Glutamatergic neuron (in vitro differentiated cells): Measurements from ENCODE around the gene APOBEC3G. TPM values are rescaled to one million over a fixed set of nuclear protein-coding genes. Genes with fewer than 3 reads are reported as not detected.

Experiments
- DNase-seq: peaks from one replicate; pipeline ENCODE4 v3.0.0; 2022
- H3K27ac Mint-ChIP-seq: one replicate; pipeline ENCODE4 v1.8.0; 2020; ENCODE audit warnings: mild to moderate bottlenecking, mixed read lengths, inconsistent platforms; ENCODE audit not compliant: unreplicated experiment
- H3K27me3 Mint-ChIP-seq: one replicate; pipeline ENCODE4 v1.8.0; 2020; ENCODE audit warnings: mild to moderate bottlenecking, moderate library complexity, mixed read lengths, inconsistent platforms; ENCODE audit not compliant: unreplicated experiment
- H3K36me3 Mint-ChIP-seq: one replicate; pipeline ENCODE4 v1.8.0; 2020; ENCODE audit warnings: mild to moderate bottlenecking, mixed read lengths, inconsistent platforms; ENCODE audit not compliant: unreplicated experiment
- H3K4me1 Mint-ChIP-seq: one replicate; pipeline ENCODE4 v1.8.0; 2020; ENCODE audit warnings: mild to moderate bottlenecking, low read depth, mixed read lengths, inconsistent platforms; ENCODE audit not compliant: unreplicated experiment
- H3K4me3 Mint-ChIP-seq: one replicate; pipeline ENCODE4 v1.8.0; 2020; ENCODE audit warnings: mild to moderate bottlenecking, mixed read lengths, inconsistent platforms; ENCODE audit not compliant: unreplicated experiment
- H3K9me3 Mint-ChIP-seq: one replicate; pipeline ENCODE4 v1.8.0; 2020; ENCODE audit warnings: mild to moderate bottlenecking, moderate library complexity, mixed read lengths, inconsistent platforms; ENCODE audit not compliant: unreplicated experiment
- total RNA-seq: library from RNA; stranded (reverse); fragmentation: NEBNext Ultra II Directional; extraction: Animal tissue kit (Norgen Biotek cat#: 25700); gene quantifications from one replicate; pipeline ENCODE4 v1.2.1, GENCODE V29; 2021; ENCODE audit not compliant: unreplicated experiment
- TF ChIP-seq, protein P1 (sequence below): fragments of 200-600 bp; sonication (generic); IDR thresholded peaks from one replicate; pipeline ENCODE4 v1.5.0; 2021; ENCODE audit not compliant: partially characterized antibody, unreplicated experiment

The APOBEC3G gene
- total RNA-seq, 1 donor from 2014 or later: 1.0 TPM

DNA sequence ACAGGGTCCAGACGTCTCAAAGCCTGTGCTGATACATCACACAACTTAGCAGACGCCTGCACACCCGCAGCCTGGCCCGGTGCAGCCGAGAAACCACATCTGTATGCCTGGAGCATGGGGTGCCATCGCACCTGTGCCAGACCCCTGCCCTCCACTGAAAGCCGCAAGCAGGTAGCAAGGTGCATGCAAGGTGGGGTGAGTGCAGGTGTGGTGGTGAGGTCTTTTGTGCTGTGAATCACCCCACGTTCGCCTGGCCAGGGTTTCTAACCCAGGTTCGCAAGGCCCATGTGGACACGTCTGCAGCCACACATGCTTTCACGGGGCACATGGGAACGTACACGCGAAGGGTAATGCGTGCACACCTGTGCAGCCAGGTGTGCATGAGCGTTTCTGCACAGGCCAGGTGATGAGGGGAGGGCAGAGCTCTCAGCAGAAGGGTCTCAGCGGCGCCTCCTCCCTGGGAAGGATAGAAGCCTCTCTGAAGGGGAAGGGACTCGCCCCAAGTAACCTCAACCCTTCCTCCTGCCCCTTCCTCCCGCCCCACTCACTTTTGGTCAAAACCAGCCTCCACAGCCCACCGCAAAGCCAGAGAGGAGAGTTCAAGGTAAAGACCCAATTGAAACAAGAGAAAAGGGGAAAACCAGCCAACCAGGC lies 55.9 kb downstream of the APOBEC3G start:
- no peak overlapping the region for H3K27ac Mint-ChIP-seq
- H3K27me3 Mint-ChIP-seq: peaks cover 12% of the 10 kb centered on the region
- TF ChIP-seq, protein P1, sequence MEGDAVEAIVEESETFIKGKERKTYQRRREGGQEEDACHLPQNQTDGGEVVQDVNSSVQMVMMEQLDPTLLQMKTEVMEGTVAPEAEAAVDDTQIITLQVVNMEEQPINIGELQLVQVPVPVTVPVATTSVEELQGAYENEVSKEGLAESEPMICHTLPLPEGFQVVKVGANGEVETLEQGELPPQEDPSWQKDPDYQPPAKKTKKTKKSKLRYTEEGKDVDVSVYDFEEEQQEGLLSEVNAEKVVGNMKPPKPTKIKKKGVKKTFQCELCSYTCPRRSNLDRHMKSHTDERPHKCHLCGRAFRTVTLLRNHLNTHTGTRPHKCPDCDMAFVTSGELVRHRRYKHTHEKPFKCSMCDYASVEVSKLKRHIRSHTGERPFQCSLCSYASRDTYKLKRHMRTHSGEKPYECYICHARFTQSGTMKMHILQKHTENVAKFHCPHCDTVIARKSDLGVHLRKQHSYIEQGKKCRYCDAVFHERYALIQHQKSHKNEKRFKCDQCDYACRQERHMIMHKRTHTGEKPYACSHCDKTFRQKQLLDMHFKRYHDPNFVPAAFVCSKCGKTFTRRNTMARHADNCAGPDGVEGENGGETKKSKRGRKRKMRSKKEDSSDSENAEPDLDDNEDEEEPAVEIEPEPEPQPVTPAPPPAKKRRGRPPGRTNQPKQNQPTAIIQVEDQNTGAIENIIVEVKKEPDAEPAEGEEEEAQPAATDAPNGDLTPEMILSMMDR: no peak
- no peak overlapping the region for H3K4me3 Mint-ChIP-seq
- no peak for DNase-seq
- peaks cover 14% of the 10 kb centered on the region for H3K4me1 Mint-ChIP-seq
- no peaks in the 10 kb centered on the region for H3K9me3 Mint-ChIP-seq
- H3K36me3 Mint-ChIP-seq: no peaks in the 10 kb centered on the region

DNA sequence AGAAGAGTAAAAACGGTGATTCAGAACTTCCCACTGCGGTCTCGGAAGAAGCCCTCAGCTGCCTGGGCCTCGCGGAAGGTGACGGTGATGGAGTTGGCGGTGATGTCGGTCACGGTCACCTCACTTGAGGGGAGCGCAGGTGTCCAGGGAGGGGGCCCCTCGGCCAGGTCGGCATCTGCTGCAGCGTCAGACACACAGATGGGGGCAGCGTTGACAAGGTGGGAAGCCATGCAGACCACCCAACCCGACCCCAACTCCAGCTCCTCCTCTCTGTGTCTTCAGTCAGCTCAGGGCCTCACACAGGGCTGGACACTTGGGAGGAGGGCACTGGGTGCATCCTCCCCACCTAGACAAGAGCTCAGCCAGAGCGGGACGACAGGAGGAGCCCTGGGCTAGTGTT lies 56.8 kb downstream of the APOBEC3G start:
- H3K4me3 Mint-ChIP-seq: no peak overlapping the region
- no peaks in the 10 kb centered on the region for H3K36me3 Mint-ChIP-seq
- H3K27ac Mint-ChIP-seq: no peak overlapping the region
- H3K9me3 Mint-ChIP-seq: no peaks in the 10 kb centered on the region
- DNase-seq: no peak
- peaks cover 12% of the 10 kb centered on the region for H3K27me3 Mint-ChIP-seq
- peaks cover 14% of the 10 kb centered on the region for H3K4me1 Mint-ChIP-seq
- TF ChIP-seq, protein P1: no peak

DNA sequence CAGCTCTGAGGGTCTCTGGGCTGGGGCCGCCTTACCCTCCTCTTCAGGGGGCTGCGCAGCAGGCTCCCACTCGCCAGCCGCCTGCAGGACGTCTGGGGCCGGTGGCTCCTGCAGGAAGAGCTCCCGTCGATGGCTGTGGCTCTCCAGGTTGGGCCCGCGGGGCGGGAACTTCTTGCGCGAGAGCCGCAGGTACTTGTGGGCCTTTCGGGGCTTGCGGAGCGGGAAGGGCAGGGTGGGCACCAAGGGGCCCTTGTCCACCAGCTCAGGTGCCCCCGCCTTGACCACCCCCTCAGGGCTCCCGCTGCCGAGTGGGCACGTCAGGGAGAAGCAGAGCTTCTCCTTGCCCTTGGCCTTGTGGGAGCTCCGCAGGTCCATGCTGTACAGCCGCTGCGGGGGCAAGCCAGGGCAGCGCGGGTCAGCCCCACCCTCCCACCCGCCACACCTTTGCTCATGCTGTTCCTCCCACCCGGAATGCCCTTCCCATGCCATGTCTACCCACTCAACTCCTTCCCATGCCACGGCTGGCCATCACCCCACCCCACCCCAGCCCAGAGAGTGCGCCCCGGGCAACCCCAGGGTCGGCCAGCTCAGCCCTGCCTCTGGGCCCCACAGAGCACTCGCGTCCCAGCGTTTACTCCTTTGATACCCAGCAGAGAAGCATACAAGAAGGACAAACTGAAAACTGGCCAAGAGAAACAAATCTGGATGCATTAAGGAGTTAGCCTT lies 57.5 kb downstream of the APOBEC3G start:
- peaks cover 10% of the 10 kb centered on the region for H3K27me3 Mint-ChIP-seq
- DNase-seq: no peak
- TF ChIP-seq, protein P1: no peak
- H3K4me3 Mint-ChIP-seq: no peak overlapping the region
- H3K9me3 Mint-ChIP-seq: no peaks in the 10 kb centered on the region
- H3K36me3 Mint-ChIP-seq: no peaks in the 10 kb centered on the region
- H3K27ac Mint-ChIP-seq: no peak overlapping the region
- peaks cover 14% of the 10 kb centered on the region for H3K4me1 Mint-ChIP-seq

DNA sequence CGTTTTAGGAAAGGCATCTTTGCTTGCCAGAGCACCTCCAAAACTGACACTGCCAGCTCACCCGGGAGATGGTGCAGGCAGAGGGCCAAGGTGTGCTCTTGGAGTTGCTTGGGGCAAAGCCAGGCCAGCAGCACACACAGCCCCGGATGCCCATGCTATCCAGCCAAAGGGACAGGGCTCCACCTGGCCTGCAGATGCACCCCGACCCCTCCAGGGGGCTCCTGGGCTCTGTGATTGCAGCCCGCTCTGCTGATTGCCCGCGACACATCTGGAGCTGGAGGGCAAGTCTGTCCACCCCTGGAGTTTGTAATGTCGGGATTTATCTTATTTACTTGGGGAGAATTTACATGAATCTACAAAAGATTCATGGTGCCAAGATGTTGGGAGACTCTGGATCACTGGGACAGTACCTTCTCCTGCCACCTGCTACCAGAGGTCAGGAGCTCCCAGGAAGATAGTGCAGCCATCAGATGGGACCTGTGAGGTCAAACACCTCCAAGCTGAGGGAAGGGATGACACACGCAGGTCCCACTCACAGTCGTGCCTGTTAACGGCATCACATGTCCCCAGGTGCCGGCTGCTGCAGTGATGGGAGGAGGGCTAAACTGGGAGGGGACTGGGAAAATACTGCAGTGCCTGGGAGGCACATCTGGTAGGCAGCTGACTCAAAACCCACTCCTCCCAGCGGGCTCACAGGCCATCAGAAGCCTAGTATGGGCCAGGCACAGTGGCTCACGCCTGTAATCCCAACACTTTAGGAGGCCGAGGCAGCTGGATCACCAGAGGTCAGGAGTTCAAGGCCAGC lies 58.2 kb downstream of the APOBEC3G start:
- TF ChIP-seq, protein P1: peak; percentile 75
- Mint-ChIP-seq H3K9me3 (no peaks in the 10 kb centered on the region), H3K36me3 (no peaks in the 10 kb centered on the region), H3K27me3 (peaks cover 8% of the 10 kb centered on the region), H3K4me3 (no peak overlapping the region), H3K4me1 (peaks cover 14% of the 10 kb centered on the region), H3K27ac (no peak overlapping the region)
- peak; percentile 82 for DNase-seq
